IMR-90 (cell line): Measurements from ENCODE around the gene FCRLB. TPM values are rescaled to one million over a fixed set of nuclear protein-coding genes. Genes with fewer than 3 reads are reported as not detected.

Experiments used
- ATAC-seq: fragments of 200-7000 bp; cut with Tn5 transposase; 2 replicates; pipeline ENCODE4 v1.9.1; 2020; ENCODE audit warnings: low read depth, mild to moderate bottlenecking, moderate library complexity
- BruUV-seq: library from RNA; stranded (reverse); fragments of 400-500 nt; replicated peaks from 2 replicates; lab custom pipeline; 2021; lab: Mats Ljungman, UMichigan
- CTCF ChIA-PET: fragments of 300-600 bp; formaldehyde crosslinking; extraction: SDS; loops from one replicate; lab custom pipeline; 2021; ENCODE audit warnings: antibody characterized with exemption; lab: Yijun Ruan, JAX
- POLR2A ChIA-PET: fragments of 300-600 bp; sonication (Branson Sonifier 250); formaldehyde crosslinking; loops from one replicate; lab custom pipeline; 2022; ENCODE audit warnings: antibody characterized with exemption; ENCODE audit not compliant: unreplicated experiment; lab: Charles Lee
- DNase-seq: peaks from one replicate; pipeline ENCODE4 v3.0.0; 2013
- H2AFZ ChIP-seq: replicated peaks from 2 replicates; pipeline ENCODE3; 2013; ENCODE audit warnings: low read length, mild to moderate bottlenecking; ENCODE audit not compliant: poor library complexity
- H2AK5ac ChIP-seq: 2 replicates; pipeline ENCODE4 v1.6.1; 2013; ENCODE audit warnings: low read depth, low read length, inconsistent platforms
- H2AK9ac ChIP-seq: replicated peaks from 2 replicates; pipeline ENCODE3; 2013; ENCODE audit warnings: mild to moderate bottlenecking, low read depth, low read length, moderate library complexity; ENCODE audit not compliant: poor library complexity
- H2BK120ac ChIP-seq: 2 replicates; pipeline ENCODE4 v1.6.1; 2013; ENCODE audit warnings: low read depth, low read length, inconsistent platforms
- H2BK15ac ChIP-seq: 3 replicates; pipeline ENCODE4 v1.6.1; 2013; ENCODE audit warnings: low read depth, low read length, inconsistent platforms
- H2BK20ac ChIP-seq: 2 replicates; pipeline ENCODE4 v1.6.1; 2013; ENCODE audit warnings: low read depth, mild to moderate bottlenecking, inconsistent platforms, low read length, moderate library complexity
- H2BK5ac ChIP-seq: 2 replicates; pipeline ENCODE4 v1.6.1; 2013; ENCODE audit warnings: mild to moderate bottlenecking, low read depth, low read length, inconsistent platforms; ENCODE audit not compliant: poor library complexity, severe bottlenecking
- H3K14ac ChIP-seq: replicated peaks from 2 replicates; pipeline ENCODE4 v1.6.1; 2013; ENCODE audit warnings: low read depth, low read length, inconsistent platforms
- H3K18ac ChIP-seq: 2 replicates; pipeline ENCODE4 v1.6.1; 2013; ENCODE audit warnings: low read depth, low read length, control low read depth
- H3K23ac ChIP-seq: 2 replicates; pipeline ENCODE4 v1.6.1; 2013; ENCODE audit warnings: low read depth, low read length, inconsistent platforms
- H3K27ac ChIP-seq: 2 replicates; pipeline ENCODE4 v1.5.1; 2013; ENCODE audit warnings: mild to moderate bottlenecking, control low read depth, low read length; ENCODE audit not compliant: insufficient read depth
- H3K27me3 ChIP-seq: 2 replicates; pipeline ENCODE4 v1.6.1; 2013; ENCODE audit warnings: low read length; ENCODE audit not compliant: control insufficient read depth, insufficient read depth
- H3K36me3 ChIP-seq: 2 replicates; pipeline ENCODE4 v1.6.1; 2013; ENCODE audit warnings: low read length, mixed read lengths; ENCODE audit not compliant: control insufficient read depth, insufficient read depth
- H3K4ac ChIP-seq: 2 replicates; pipeline ENCODE4 v1.6.1; 2013; ENCODE audit warnings: low read depth, low read length, inconsistent platforms
- H3K4me1 ChIP-seq: 2 replicates; pipeline ENCODE4 v1.6.1; 2013; ENCODE audit warnings: low read length, mixed read lengths; ENCODE audit not compliant: control insufficient read depth, insufficient read depth
- H3K4me2 ChIP-seq: 2 replicates; pipeline ENCODE4 v1.6.1; 2013; ENCODE audit warnings: low read depth, mild to moderate bottlenecking, control low read depth, low read length, moderate library complexity
- H3K4me3 ChIP-seq: 2 replicates; pipeline ENCODE4 v1.5.1; 2013; ENCODE audit warnings: low read depth, mild to moderate bottlenecking, control low read depth, low read length, moderate library complexity; ENCODE audit not compliant: insufficient read depth
- H3K56ac ChIP-seq: 2 replicates; pipeline ENCODE4 v1.6.1; 2013; ENCODE audit warnings: low read length, inconsistent platforms; ENCODE audit not compliant: insufficient read depth; ENCODE audit errors: extremely low read depth
- H3K79me1 ChIP-seq, 2 experiments: 2 replicates each; pipeline ENCODE4 v1.6.1; 2013; ENCODE audit warnings: low read length in 2 of 2, inconsistent platforms in 1 of 2, low read depth in 1 of 2
- H3K9ac ChIP-seq: 2 replicates; pipeline ENCODE4 v1.6.1; 2013; ENCODE audit warnings: low read depth, low read length, control low read depth
- H3K9me1 ChIP-seq: 2 replicates; pipeline ENCODE4 v1.6.1; 2013; ENCODE audit warnings: low read length, inconsistent platforms; ENCODE audit not compliant: insufficient read depth
- H3K9me3 ChIP-seq: 2 replicates; pipeline ENCODE4 v1.6.1; 2013; ENCODE audit warnings: low read length; ENCODE audit not compliant: control insufficient read depth, insufficient read depth
- H4K20me1 ChIP-seq: 2 replicates; pipeline ENCODE4 v1.6.1; 2013; ENCODE audit warnings: low read length, inconsistent platforms; ENCODE audit not compliant: insufficient read depth
- H4K5ac ChIP-seq: 2 replicates; pipeline ENCODE4 v1.6.1; 2013; ENCODE audit warnings: mild to moderate bottlenecking, low read depth, low read length, control low read depth
- H4K8ac ChIP-seq, 2 experiments: 2 replicates each; pipeline ENCODE4 v1.6.1; 2013; ENCODE audit warnings: low read depth in 2 of 2, low read length in 2 of 2, control low read depth in 1 of 2, inconsistent platforms in 1 of 2
- H4K91ac ChIP-seq: 2 replicates; pipeline ENCODE4 v1.6.1; 2013; ENCODE audit warnings: low read depth, low read length, inconsistent platforms; ENCODE audit not compliant: insufficient read depth
- BHLHE40 ChIP-seq: fragments of 150-350 bp; IDR thresholded peaks from 2 replicates; pipeline ENCODE4 v1.6.1; 2016; ENCODE audit warnings: mild to moderate bottlenecking, low read depth, low read length
- CEBPB ChIP-seq: IDR thresholded peaks from 2 replicates; pipeline ENCODE4 v1.6.1; 2012; ENCODE audit warnings: low read depth, low read length, improper control_type of control experiment
- CHD1 ChIP-seq: IDR thresholded peaks from 2 replicates; pipeline ENCODE4 v1.6.1; 2012; ENCODE audit warnings: low read depth, low read length, improper control_type of control experiment
- FOS ChIP-seq: fragments of 150-350 bp; IDR thresholded peaks from 2 replicates; pipeline ENCODE4 v1.6.1; 2016; ENCODE audit warnings: low read depth, low read length
- MAZ ChIP-seq: IDR thresholded peaks from 2 replicates; pipeline ENCODE4 v1.6.1; 2012; ENCODE audit warnings: low read depth, mild to moderate bottlenecking, low read length, improper control_type of control experiment, moderate library complexity, borderline replicate concordance
- MXI1 ChIP-seq: IDR thresholded peaks from 2 replicates; pipeline ENCODE4 v1.6.1; 2012; ENCODE audit warnings: low read depth, mild to moderate bottlenecking, low read length, moderate library complexity, borderline replicate concordance
- NFE2L2 ChIP-seq: fragments of 150-350 bp; IDR thresholded peaks from 2 replicates; pipeline ENCODE4 v1.6.1; 2016; ENCODE audit warnings: low read depth, mild to moderate bottlenecking, low read length
- POLR2A ChIP-seq: IDR thresholded peaks from 2 replicates; pipeline ENCODE4 v1.6.1; 2012; ENCODE audit warnings: mild to moderate bottlenecking, low read depth, low read length
- RAD21 ChIP-seq: IDR thresholded peaks from 2 replicates; pipeline ENCODE4 v1.6.1; 2012; ENCODE audit warnings: low read length, improper control_type of control experiment
- RCOR1 ChIP-seq: IDR thresholded peaks from 2 replicates; pipeline ENCODE4 v1.6.1; 2012; ENCODE audit warnings: mild to moderate bottlenecking, low read length, improper control_type of control experiment; ENCODE audit not compliant: insufficient replicate concordance
- RFX5 ChIP-seq: IDR thresholded peaks from 2 replicates; pipeline ENCODE4 v1.8.0; 2012; ENCODE audit warnings: low read depth, mild to moderate bottlenecking, low read length, moderate library complexity
- SMC3 ChIP-seq: fragments of 150-350 bp; IDR thresholded peaks from 2 replicates; pipeline ENCODE4 v1.6.1; 2016; ENCODE audit warnings: low read depth, mild to moderate bottlenecking, antibody characterized with exemption, low read length, moderate library complexity
- WGBS, 2 experiments: methylation state at CpG; one replicate each; pipeline versions ENCODE4 v1.1.5 to v1.1.7; 2013; ENCODE audit warnings: missing lambda C conversion rate in 2 of 2; ENCODE audit not compliant: insufficient read length in 1 of 2; ENCODE audit errors: extremely low coverage in 2 of 2; 5-methylcytosine and 5-hydroxymethylcytosine counted together
- dilution Hi-C: fragments of 300-500 bp; cut with HindIII; formaldehyde crosslinking; loops from one replicate; pipeline ENCODE4 v1.14.3; 2018; ENCODE audit warnings: low sequenced_read_pairs; ENCODE audit not compliant: unreplicated experiment
- in situ Hi-C: fragments of 300-500 bp; cut with MboI; formaldehyde crosslinking; loops from 3 replicates; pipeline ENCODE4 v1.14.3; 2019; ENCODE audit warnings: low sequenced_read_pairs, inconsistent platforms, mixed read lengths
- intact Hi-C: fragments of 100-400 bp; cut with micrococcal nuclease; formaldehyde crosslinking; loops from 2 replicates; pipeline ENCODE4 v1.10.0; 2022
- polyA plus RNA-seq, 3 experiments: library from polyadenylated mRNA; depleted of rRNA; stranded (reverse); fragments of >200 nt; gene quantifications; 2 replicates each; pipeline ENCODE4 v1.2.3, GENCODE V29; 2012; ENCODE audit warnings: low replicate concordance in 1 of 3
- total RNA-seq: library from RNA; depleted of rRNA; stranded (reverse); fragments of >200 nt; gene quantifications from 2 replicates; pipeline ENCODE4 v1.2.3, GENCODE V29; 2012
- TF ChIP-seq, protein P1 (sequence below): fragments of 150-350 bp; IDR thresholded peaks from 2 replicates; pipeline ENCODE4 v1.6.1; 2017; ENCODE audit warnings: mild to moderate bottlenecking, antibody characterized with exemption, low read length, low read depth
- TF ChIP-seq, protein P2 (sequence below): fragments of 150-350 bp; IDR thresholded peaks from 2 replicates; pipeline ENCODE4 v1.6.1; 2016; ENCODE audit warnings: low read depth, mild to moderate bottlenecking, low read length, moderate library complexity, borderline replicate concordance
- TF ChIP-seq, protein P3 (sequence below): conservative IDR thresholded peaks from 2 replicates; pipeline ENCODE4 v1.5.1; 2012; ENCODE audit warnings: mild to moderate bottlenecking, low read depth, low read length, improper control_type of control experiment

FCRLB gene
- total and polyA plus RNA-seq, 2 of the 4 experiments (the other 2 are of a cell fraction), result 0.90 to 2.2 TPM

DNA sequence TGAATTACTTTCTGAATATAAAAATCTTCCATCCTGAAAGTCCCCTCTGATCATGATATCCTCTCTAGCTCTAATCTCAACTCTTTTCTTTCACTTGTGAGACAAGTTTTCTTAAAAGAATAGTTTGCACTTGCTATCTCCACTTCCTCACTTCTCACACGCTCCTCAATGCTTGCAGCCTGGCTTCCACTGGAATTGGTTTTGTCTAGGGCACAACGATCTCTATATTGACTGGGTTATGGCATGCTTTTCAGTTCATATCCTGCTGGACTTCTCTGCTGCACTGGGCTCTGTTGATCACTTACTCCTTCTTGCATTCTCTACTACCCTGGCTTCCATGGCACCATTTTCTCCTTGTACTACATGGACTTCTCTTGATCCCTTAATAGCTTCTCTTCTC lies 13.8 kb upstream of the FCRLB start:
- Histone ChIP-seq H3K4me1 (peaks cover 11% of the 10 kb centered on the region), H4K5ac (no peak overlapping the region), H3K4me3 (no peak overlapping the region), H2AK5ac (peak overlapping the region; percentile 56; the same call in 1 of the 2 replicates), H2AFZ (no peak overlapping the region), H3K4me2 (no peak overlapping the region), H3K27me3 (no peaks in the 10 kb centered on the region), H2BK120ac (peak overlapping the region; percentile 83; the same call in 1 of the 2 replicates), H3K27ac (no peak overlapping the region), H2AK9ac (no peak overlapping the region), H4K20me1 (peaks cover 4% of the 10 kb centered on the region; the same call in 1 of the 2 replicates), H3K9ac (no peak overlapping the region), H3K4ac (peak overlapping the region; percentile 60; the same call in 1 of the 2 replicates), H3K14ac (no peak overlapping the region), H2BK20ac (peak overlapping the region; percentile 37; the same call in 1 of the 2 replicates), H2BK5ac (no peak overlapping the region), H3K79me1 (no peaks in the 10 kb centered on the region), H4K8ac (no peak overlapping the region), H3K23ac (no peak overlapping the region), H3K36me3 (no peaks in the 10 kb centered on the region), H3K9me3 (no peaks in the 10 kb centered on the region), H2BK15ac (peak overlapping the region; percentile 78; the same call in 1 of the 3 replicates), H3K18ac (no peak overlapping the region), H3K9me1 (peaks cover 6% of the 10 kb centered on the region; the same call in 1 of the 2 replicates), H4K91ac (no peak overlapping the region), H3K56ac (no peak overlapping the region; the same call in 1 of the 2 replicates)
- TF ChIP-seq, protein P1, sequence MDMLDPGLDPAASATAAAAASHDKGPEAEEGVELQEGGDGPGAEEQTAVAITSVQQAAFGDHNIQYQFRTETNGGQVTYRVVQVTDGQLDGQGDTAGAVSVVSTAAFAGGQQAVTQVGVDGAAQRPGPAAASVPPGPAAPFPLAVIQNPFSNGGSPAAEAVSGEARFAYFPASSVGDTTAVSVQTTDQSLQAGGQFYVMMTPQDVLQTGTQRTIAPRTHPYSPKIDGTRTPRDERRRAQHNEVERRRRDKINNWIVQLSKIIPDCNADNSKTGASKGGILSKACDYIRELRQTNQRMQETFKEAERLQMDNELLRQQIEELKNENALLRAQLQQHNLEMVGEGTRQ, result no peak
- TF ChIP-seq POLR2A, result no peak
- no peak for TF ChIP-seq CEBPB
- TF ChIP-seq MXI1, result no peak
- TF ChIP-seq, protein P2, sequence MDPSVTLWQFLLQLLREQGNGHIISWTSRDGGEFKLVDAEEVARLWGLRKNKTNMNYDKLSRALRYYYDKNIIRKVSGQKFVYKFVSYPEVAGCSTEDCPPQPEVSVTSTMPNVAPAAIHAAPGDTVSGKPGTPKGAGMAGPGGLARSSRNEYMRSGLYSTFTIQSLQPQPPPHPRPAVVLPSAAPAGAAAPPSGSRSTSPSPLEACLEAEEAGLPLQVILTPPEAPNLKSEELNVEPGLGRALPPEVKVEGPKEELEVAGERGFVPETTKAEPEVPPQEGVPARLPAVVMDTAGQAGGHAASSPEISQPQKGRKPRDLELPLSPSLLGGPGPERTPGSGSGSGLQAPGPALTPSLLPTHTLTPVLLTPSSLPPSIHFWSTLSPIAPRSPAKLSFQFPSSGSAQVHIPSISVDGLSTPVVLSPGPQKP, result no peak
- no peak for TF ChIP-seq FOS
- TF ChIP-seq NFE2L2, result no peak
- TF ChIP-seq BHLHE40, result no peak
- no peak for TF ChIP-seq MAZ
- TF ChIP-seq CHD1, result no peak
- no peak for TF ChIP-seq RCOR1
- no peak for TF ChIP-seq RFX5
- no peak for TF ChIP-seq SMC3
- no peak for TF ChIP-seq RAD21
- TF ChIP-seq, protein P3, sequence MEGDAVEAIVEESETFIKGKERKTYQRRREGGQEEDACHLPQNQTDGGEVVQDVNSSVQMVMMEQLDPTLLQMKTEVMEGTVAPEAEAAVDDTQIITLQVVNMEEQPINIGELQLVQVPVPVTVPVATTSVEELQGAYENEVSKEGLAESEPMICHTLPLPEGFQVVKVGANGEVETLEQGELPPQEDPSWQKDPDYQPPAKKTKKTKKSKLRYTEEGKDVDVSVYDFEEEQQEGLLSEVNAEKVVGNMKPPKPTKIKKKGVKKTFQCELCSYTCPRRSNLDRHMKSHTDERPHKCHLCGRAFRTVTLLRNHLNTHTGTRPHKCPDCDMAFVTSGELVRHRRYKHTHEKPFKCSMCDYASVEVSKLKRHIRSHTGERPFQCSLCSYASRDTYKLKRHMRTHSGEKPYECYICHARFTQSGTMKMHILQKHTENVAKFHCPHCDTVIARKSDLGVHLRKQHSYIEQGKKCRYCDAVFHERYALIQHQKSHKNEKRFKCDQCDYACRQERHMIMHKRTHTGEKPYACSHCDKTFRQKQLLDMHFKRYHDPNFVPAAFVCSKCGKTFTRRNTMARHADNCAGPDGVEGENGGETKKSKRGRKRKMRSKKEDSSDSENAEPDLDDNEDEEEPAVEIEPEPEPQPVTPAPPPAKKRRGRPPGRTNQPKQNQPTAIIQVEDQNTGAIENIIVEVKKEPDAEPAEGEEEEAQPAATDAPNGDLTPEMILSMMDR, result no peak
- intact Hi-C loops, result no loop called here
- DNase-seq (no peak), ATAC-seq (no peak)
- ChIA-PET CTCF (no interaction called here), POLR2A (no interaction called here)
- dilution Hi-C loops, result no loop called here
- no TSS peak for BruUV-seq
- in situ Hi-C loops, result no loop called here
- WGBS, 2 experiments, result 67% methylated on average over 1 of the region's 2 CpGs; no CpG with 5 or more reads in 1 of the 2 experiments
